Measurements from ENCODE around the gene MEGF9.

Gene MEGF9

DNA sequence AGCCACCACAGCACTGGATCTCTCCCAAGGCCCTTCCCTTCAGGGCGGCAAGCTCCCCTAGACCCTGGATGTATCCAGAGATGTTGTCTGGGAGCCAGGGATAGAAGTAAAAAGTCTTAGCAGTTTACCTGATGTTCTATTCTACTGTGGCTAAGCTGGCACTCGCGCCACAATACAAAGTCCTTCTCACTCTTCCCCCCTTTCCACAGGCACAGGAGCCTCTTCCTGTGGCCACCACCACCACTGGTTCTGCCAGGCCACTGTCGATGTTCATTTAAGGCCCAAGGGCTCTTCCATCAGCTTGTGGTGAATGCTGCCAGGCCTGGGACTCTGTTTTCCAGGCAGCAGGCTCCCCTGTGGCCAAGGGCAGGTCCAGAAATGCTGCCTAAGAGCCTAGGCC lies 33.7 kb downstream of the MEGF9 start:
- no peaks in the 10 kb centered on the region for H3K9me2 ChIP-seq (replicated peaks; ENCODE audit: control insufficient read depth, low read length)
- H3K9me3 ChIP-seq (ENCODE audit: control insufficient read depth, insufficient read depth, low read length), result no peaks in the 10 kb centered on the region
- H4K20me1 ChIP-seq (ENCODE audit: control insufficient read depth, insufficient read depth, low read depth, low read length), result no peaks in the 10 kb centered on the region
- no peaks in the 10 kb centered on the region for H3K79me2 ChIP-seq (ENCODE audit: control insufficient read depth, low read length)
- no peaks in the 10 kb centered on the region for H3K27me3 ChIP-seq (ENCODE audit: control insufficient read depth, low read length)
- TF ChIP-seq, protein P1, sequence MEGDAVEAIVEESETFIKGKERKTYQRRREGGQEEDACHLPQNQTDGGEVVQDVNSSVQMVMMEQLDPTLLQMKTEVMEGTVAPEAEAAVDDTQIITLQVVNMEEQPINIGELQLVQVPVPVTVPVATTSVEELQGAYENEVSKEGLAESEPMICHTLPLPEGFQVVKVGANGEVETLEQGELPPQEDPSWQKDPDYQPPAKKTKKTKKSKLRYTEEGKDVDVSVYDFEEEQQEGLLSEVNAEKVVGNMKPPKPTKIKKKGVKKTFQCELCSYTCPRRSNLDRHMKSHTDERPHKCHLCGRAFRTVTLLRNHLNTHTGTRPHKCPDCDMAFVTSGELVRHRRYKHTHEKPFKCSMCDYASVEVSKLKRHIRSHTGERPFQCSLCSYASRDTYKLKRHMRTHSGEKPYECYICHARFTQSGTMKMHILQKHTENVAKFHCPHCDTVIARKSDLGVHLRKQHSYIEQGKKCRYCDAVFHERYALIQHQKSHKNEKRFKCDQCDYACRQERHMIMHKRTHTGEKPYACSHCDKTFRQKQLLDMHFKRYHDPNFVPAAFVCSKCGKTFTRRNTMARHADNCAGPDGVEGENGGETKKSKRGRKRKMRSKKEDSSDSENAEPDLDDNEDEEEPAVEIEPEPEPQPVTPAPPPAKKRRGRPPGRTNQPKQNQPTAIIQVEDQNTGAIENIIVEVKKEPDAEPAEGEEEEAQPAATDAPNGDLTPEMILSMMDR (IDR thresholded peaks at IDR 0.05; ENCODE audit: low read depth, low read length, poor library complexity, severe bottlenecking), result no peak
- no peak for TF ChIP-seq EZH2phosphoT487 (IDR thresholded peaks at IDR 0.05; ENCODE audit: borderline replicate concordance, low read length)
- H3K4me1 ChIP-seq (ENCODE audit: control insufficient read depth, low read length), result peaks cover 5% of the 10 kb centered on the region
- H3K27ac ChIP-seq (ENCODE audit: low read depth, low read length), result no peak overlapping the region
- H3K36me3 ChIP-seq (ENCODE audit: control insufficient read depth, low read length), result no peaks in the 10 kb centered on the region
- 0 out of 2 replicates have a peak, but pooled peaks cover 2% of the 10 kb centered on the region for H3F3A ChIP-seq (ENCODE audit: control insufficient read depth, insufficient read depth)
- no peak overlapping the region for H3K4me2 ChIP-seq (ENCODE audit: low read length)
- no peak overlapping the region for H3K4me3 ChIP-seq (ENCODE audit: low read length)

DNA sequence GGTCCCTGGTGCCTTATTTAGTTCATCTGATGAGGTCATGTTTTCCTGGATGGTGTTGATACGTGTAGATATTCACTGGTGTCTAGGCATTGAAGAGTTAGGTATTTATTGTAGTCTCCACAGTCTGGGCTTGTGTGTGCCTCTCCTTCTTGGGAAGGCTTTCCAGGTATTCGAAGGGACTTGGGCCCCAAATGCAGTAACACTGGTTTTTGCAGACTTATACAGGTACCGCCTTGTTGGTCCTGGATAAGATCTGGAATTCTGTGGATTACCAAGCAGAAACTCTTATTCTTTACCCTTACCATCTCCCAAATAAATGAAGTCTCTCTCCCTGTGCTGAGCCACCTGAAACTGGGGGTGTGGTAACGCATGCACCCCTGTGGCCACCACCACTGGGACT lies 34.1 kb downstream of the MEGF9 start:
- H4K20me1 ChIP-seq (ENCODE audit: control insufficient read depth, insufficient read depth, low read depth, low read length), result no peaks in the 10 kb centered on the region
- no peaks in the 10 kb centered on the region for H3K9me2 ChIP-seq (replicated peaks; ENCODE audit: control insufficient read depth, low read length)
- H3F3A ChIP-seq (ENCODE audit: control insufficient read depth, insufficient read depth), result 0 out of 2 replicates have a peak, but pooled peaks cover 2% of the 10 kb centered on the region
- H3K79me2 ChIP-seq (ENCODE audit: control insufficient read depth, low read length), result no peaks in the 10 kb centered on the region
- H3K4me3 ChIP-seq (ENCODE audit: low read length), result no peak overlapping the region
- TF ChIP-seq, protein P1 (IDR thresholded peaks at IDR 0.05; ENCODE audit: low read depth, low read length, poor library complexity, severe bottlenecking), result no peak
- TF ChIP-seq EZH2phosphoT487 (IDR thresholded peaks at IDR 0.05; ENCODE audit: borderline replicate concordance, low read length), result no peak
- no peak overlapping the region for H3K4me2 ChIP-seq (ENCODE audit: low read length)
- H3K9me3 ChIP-seq (ENCODE audit: control insufficient read depth, insufficient read depth, low read length), result no peaks in the 10 kb centered on the region
- no peak overlapping the region for H3K27ac ChIP-seq (ENCODE audit: low read depth, low read length)
- H3K36me3 ChIP-seq (ENCODE audit: control insufficient read depth, low read length), result no peaks in the 10 kb centered on the region
- H3K4me1 ChIP-seq (ENCODE audit: control insufficient read depth, low read length), result peaks cover 5% of the 10 kb centered on the region
- no peaks in the 10 kb centered on the region for H3K27me3 ChIP-seq (ENCODE audit: control insufficient read depth, low read length)

DNA sequence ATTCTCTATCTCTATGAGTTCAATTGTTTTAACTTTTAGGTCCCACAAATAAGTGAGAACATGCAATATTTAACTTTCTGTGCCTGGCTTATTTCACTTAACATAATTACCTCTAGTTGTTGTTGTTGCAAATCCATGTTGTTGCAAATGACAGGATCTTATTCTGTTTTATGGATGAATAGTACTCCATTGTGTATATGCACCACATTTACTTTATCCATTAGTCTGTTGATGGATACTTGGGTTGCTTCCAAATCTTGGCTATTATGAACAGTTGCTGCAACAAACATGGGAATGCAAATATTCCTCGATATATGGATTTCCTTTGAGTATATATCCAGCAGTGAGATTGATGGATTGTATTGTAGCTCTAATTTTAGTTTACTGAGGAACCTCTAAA lies 36.3 kb downstream of the MEGF9 start:
- TF ChIP-seq EZH2phosphoT487 (IDR thresholded peaks at IDR 0.05; ENCODE audit: borderline replicate concordance, low read length), result no peak
- TF ChIP-seq, protein P1 (IDR thresholded peaks at IDR 0.05; ENCODE audit: low read depth, low read length, poor library complexity, severe bottlenecking), result no peak
- H4K20me1 ChIP-seq (ENCODE audit: control insufficient read depth, insufficient read depth, low read depth, low read length), result no peaks in the 10 kb centered on the region

More for the DNA sequence above, 36.3 kb downstream of the MEGF9 start:
- Histone ChIP-seq H3F3A (ENCODE audit: control insufficient read depth, insufficient read depth) (0 out of 2 replicates have a peak, but pooled peaks cover 2% of the 10 kb centered on the region), H3K4me3 (ENCODE audit: low read length) (no peak overlapping the region), H3K27ac (ENCODE audit: low read depth, low read length) (no peak overlapping the region), H3K4me2 (ENCODE audit: low read length) (no peak overlapping the region), H3K36me3 (ENCODE audit: control insufficient read depth, low read length) (no peaks in the 10 kb centered on the region), H3K27me3 (ENCODE audit: control insufficient read depth, low read length) (no peaks in the 10 kb centered on the region), H3K9me2 (replicated peaks; ENCODE audit: control insufficient read depth, low read length) (no peaks in the 10 kb centered on the region), H3K79me2 (ENCODE audit: control insufficient read depth, low read length) (no peaks in the 10 kb centered on the region), H3K9me3 (ENCODE audit: control insufficient read depth, insufficient read depth, low read length) (no peaks in the 10 kb centered on the region), H3K4me1 (ENCODE audit: control insufficient read depth, low read length) (peaks cover 5% of the 10 kb centered on the region)

All from DOHH2 (cell line).